HG02973 (cell line): ENCODE data around the gene SBF2.
A peak's percentile ranks its signal among the peaks of the same experiment; 100 is the strongest.

Source experiments
- ATAC-seq: cut with Tn5 transposase; IDR thresholded peaks from one replicate; pipeline ENCODE4 v1.9.1; 2021; ENCODE audit warnings: moderate library complexity; ENCODE audit not compliant: unreplicated experiment

Gene SBF2

GRCh38 chr11:9787981-9788521 is 506.0 kb downstream of the SBF2 start:
- no peak for ATAC-seq

DNA sequence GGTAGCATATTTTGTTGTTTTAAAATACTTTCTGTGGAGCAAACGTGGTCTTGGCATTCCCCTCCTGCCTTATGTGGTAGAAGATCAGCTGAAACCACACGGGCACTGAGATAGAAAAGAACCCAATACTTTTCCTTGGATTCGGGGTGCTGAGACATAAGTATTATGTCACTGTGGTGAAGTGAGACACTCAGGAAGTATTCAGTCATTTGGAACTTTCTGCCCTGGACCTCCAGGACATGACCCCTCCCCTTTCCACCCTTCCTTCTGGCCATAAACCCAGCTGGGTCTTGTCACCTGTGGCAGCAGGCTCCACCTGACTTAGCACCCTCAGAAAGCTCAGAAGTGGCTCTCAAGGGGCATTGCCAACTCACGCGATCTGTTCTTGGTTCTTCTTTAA is 506.8 kb downstream of the SBF2 start:
- ATAC-seq = no peak

DNA sequence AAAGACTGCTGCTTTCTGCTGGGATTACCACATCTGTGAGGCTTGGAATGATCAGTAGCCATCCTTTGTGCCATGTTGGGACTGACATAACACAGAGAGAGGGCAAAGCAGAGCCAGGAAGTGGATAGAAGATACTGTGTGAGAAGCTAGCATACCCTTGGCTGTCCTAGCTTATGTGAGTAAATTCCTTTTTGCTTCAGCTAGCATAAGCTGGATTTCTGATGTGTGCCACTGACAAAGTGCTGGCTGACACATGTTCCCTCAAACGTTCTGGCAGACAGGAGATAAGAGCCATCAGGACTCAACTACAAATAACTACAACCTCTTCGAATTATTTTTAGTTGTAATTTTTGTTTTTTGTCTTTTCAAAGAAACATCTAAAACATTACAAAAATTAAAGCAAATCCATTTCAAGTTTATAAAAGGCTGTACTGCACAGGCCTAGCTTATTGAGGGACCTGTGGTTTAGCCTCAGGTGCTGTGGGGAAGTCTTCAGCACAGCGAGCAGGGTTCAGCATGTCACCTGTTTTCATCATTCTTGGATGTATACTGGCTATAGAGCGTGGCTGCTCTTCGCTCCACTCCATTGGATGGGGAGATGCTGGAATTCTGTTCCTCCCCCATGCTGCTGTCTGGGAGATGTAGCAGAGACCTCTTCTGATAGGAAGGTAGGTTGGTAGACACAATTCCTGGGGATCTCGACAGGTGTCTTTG is 509.3 kb downstream of the SBF2 start:
- no peak for ATAC-seq

DNA sequence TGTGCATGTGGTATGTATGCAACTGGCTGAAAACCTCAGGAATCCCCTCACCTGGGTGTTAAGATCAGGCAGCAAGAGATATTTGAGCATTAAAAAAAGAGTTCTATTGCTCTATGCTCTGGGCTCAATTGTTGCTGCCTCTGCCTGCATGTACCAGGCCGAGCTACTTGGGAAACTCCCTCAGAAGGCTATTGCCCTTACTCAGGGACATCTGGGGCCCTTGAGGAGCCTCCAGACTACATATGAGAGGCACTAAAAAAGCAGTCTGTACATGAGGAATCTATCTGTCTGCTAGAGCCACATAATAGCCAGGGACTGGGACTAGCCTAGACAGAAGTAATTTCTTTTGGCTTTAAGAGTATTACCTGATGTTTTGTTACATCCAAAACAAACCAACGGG is 510.0 kb downstream of the SBF2 start:
- ATAC-seq = no peak

- no peak for ATAC-seq
These were observed 513.1 kb downstream of the SBF2 start for GRCh38 chr11:9780929-9781328.

GRCh38 chr11:9777525-9777924 is 516.5 kb downstream of the SBF2 start:
- ATAC-seq = no peak

DNA sequence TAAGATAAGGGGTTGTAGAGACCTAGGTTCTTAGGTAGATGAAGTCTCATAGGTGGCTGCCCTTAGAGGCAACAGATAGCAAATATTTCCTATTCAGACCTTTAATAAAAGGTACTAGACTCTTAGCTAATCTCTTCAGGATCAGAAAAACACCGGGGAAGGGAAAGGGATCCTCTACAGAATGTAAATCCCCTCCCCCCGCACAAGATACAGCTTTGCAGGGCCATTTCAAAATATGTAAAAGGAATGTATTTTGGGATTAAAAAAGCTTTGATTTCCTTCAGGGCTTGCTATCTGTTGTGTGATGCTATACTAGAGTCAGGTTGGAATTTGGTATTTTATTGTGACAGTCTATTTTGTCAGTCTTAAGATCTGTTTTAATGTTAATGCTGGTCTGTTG is 517.0 kb downstream of the SBF2 start:
- ATAC-seq = no peak

- no peak for ATAC-seq
These were observed 517.8 kb downstream of the SBF2 start for GRCh38 chr11:9776203-9776602.

GRCh38 chr11:9775398-9775779 is 518.6 kb downstream of the SBF2 start:
- ATAC-seq = no peak

- no peak for ATAC-seq
These were observed 519.2 kb downstream of the SBF2 start for GRCh38 chr11:9774591-9775397.

DNA sequence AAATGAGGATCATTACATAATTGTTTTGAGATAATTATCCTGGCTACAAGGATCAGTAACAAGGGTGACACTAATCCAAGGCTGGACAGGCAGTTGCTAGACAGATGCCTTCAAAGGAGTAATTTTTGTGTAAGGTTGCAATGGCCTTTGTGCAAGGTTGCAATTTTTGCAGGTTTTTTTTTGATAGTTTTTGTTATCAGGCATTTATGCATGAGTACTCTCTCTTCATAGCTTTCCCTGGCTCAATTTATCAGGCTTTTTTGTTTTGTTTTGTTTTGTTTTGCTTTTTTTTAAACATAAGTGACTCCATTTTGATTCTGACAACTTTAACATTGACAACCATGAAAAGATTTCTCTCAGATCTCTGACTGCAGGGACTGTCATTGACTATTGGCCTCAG is 519.9 kb downstream of the SBF2 start:
- no peak for ATAC-seq

GRCh38 chr11:9773524-9773923 is 520.5 kb downstream of the SBF2 start:
- no peak for ATAC-seq

DNA sequence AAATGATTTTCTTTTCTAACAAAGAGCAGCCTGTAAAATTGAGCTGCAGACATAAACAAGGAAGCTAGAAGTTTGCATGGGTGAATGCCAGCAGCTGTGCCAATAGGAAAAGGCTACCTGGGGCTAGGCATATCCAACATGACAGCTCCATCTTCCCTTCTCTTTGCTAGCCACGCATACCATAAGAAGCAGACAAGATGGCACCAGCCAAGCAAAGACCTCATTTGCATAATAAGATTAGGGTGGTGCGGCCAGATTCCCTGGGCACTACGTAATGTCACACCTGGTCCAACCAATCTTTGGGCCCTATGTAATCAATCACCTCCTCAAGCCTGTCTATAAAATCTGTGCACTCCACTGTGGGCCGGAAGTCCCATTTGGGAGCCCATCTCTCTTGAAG is 521.8 kb downstream of the SBF2 start:
- no peak for ATAC-seq

DNA sequence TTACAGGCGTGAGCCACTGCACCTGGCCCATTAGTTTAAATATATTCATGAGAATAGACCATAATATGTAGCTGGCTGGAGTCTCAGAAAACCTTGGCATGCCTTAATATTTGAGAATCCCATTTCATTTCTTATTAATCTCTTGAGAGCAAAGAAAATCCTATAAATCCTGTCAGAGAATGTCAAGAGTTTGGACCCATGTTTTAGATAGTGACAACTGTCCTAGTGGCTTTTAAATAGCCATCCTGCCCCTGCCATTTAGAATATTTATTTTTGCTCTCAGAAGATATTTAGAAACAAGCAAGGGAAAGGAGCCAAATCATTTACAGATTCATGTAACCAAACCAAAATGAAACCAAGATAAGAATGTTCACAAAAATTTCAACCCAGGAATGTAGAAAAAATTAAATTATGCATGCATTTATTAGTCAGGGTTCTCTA is 522.9 kb downstream of the SBF2 start:
- no peak for ATAC-seq

- no peak for ATAC-seq
These were observed 524.4 kb downstream of the SBF2 start for GRCh38 chr11:9769621-9770020.

- no peak for ATAC-seq
These were observed 528.5 kb downstream of the SBF2 start for GRCh38 chr11:9765320-9766101.

GRCh38 chr11:9763301-9763700 is 530.7 kb downstream of the SBF2 start:
- no peak for ATAC-seq

- ATAC-seq = no peak
These were observed 531.5 kb downstream of the SBF2 start for GRCh38 chr11:9762531-9762930.

DNA sequence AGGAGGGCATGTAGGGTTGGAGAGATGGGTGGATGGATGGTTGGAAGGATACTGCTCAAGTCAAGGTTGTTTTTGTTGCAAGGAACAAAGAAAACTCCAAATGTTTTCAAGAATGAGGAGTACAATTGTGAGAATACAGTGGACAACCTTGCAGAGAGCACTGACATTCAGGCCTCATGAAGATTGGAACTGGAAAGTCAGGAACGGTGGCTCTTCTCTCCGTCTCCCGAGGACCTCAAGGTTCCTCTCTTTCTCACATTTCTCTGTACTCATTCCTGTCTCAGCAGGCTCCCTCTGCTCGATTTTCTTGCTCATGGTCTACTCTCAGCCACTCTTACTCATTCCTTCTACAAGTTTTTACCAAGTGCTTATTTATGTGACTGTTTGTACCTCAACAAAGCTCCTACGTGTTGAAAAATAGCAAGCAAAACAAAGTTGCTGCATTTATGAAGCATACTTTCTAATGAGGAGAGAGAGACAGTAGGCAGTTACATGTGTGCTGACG is 532.5 kb downstream of the SBF2 start:
- ATAC-seq = no peak

DNA sequence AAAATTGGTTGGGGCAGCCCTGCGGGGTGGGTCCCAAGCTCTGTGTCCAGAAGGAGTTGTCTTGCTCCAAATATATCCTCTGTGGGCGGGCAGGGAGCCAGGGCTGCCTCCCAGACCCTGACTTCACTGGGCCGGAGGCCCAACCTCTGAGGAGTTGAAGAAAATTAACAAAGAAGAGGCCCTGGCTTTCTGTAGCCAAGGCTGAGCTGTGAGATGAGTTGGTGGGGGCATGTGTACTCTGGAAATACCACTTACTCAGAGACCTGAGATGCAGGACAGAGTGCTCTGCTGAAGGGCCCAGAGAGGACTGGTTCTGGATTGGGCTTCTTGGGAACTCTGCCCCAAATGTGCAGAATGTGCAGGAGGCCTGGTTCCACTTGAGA is 533.8 kb downstream of the SBF2 start:
- no peak for ATAC-seq

DNA sequence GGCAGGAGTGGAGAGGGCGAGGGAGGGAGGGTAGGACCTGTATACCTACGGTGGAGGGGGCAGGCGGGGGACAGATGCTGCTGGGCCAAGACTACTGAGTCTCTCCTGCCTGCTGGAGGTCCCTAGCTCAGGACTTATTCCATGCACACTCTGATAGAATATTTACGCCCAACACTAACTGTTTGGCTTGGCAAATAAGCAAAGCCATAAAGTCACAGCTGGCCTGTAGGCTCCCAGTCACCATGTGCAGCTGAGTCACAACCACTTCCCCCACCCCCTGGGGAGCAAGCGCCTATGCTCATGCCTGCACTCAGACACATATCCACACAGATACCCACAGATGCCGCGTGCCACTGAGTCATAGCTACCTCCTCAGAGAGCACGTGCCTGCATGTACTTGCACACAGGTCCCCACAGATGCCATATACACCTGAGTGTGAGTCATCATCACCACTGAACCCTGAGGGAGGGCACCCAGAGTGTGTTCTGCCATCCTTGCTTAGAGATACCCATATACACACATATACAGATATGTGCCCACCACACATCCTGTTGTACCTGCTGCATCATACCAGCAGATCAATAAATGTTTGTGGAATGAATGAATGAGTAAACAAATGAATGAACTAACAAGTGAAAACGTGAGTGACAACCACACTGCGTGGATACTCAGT is 534.4 kb downstream of the SBF2 start:
- peak; percentile 40 for ATAC-seq
